GM04503 (cell line): ENCODE measurements around the gene C16orf86.

Source experiments
- DNase-seq: peaks from one replicate; pipeline ENCODE4 v3.0.0-alpha.2; 2012; ENCODE audit warnings: low read depth

Gene C16orf86

GRCh38 chr16:67654403-67654911 is 12.2 kb upstream of the C16orf86 start:
- DNase-seq: no peak

- DNase-seq: no peak
These were observed 11.3 kb upstream of the C16orf86 start for GRCh38 chr16:67655363-67655762.

GRCh38 chr16:67656344-67657016 is 10.1 kb upstream of the C16orf86 start:
- no peak for DNase-seq

GRCh38 chr16:67657017-67657608 is 9.5 kb upstream of the C16orf86 start:
- DNase-seq: no peak

- DNase-seq: no peak
These were observed 8.7 kb upstream of the C16orf86 start for GRCh38 chr16:67657751-67658518.

- no peak for DNase-seq
These were observed 7.6 kb upstream of the C16orf86 start for GRCh38 chr16:67658849-67659674.

- peak; percentile 51 for DNase-seq
These were observed 6.7 kb upstream of the C16orf86 start, which contains the start of gene ACD for GRCh38 chr16:67659675-67660563. TSS of gene ACD (minus strand) at chr16:67660260. CDS start at chr16:67660220, 40 bp downstream.

GRCh38 chr16:67660564-67661028 is 6.0 kb upstream of the C16orf86 start, which contains the start of gene PARD6A:
TSS of gene PARD6A (plus strand) at chr16:67660960. CDS start at chr16:67661039, 79 bp downstream.
- peak; percentile 61 for DNase-seq

GRCh38 chr16:67661101-67661761 is 5.4 kb upstream of the C16orf86 start:
- no peak for DNase-seq

- no peak for DNase-seq
These were observed 4.5 kb upstream of the C16orf86 start for GRCh38 chr16:67661886-67662652.

GRCh38 chr16:67662653-67663010 is 4.0 kb upstream of the C16orf86 start:
- DNase-seq: no peak

- no peak for DNase-seq
These were observed 3.3 kb upstream of the C16orf86 start for GRCh38 chr16:67663151-67663876.

- DNase-seq: no peak
These were observed 2.8 kb upstream of the C16orf86 start for GRCh38 chr16:67663877-67664222.

GRCh38 chr16:67664258-67664657 is 2.4 kb upstream of the C16orf86 start:
- no peak for DNase-seq

GRCh38 chr16:67664871-67665270 is 1.7 kb upstream of the C16orf86 start:
- DNase-seq: no peak

GRCh38 chr16:67665598-67665997 is 1.0 kb upstream of the C16orf86 start:
- no peak for DNase-seq

- no peak for DNase-seq
These were observed 522 bp upstream of the C16orf86 start for GRCh38 chr16:67666032-67666551.

- DNase-seq: no peak
These were observed 821 bp downstream of the C16orf86 start for GRCh38 chr16:67667453-67667816.
